A673 (cell line): ENCODE data around the gene AMIGO1. TPM values are rescaled to one million over a fixed set of nuclear protein-coding genes. Genes with fewer than 3 reads are reported as not detected.
"Not testable (repeated sequence)": the region's sequence is repeated elsewhere in the genome, so short reads cannot be mapped to it uniquely, and the experiment has no call there.

Experiments
- BruUV-seq: library from RNA; stranded (reverse); fragments of 400-500 nt; replicated peaks from 2 replicates; lab custom pipeline; 2021; lab: Mats Ljungman, UMichigan
- CTCF ChIA-PET: fragments of 300-600 bp; sonication (Branson Sonifier 250); formaldehyde crosslinking; loops from one replicate; lab custom pipeline; 2022; ENCODE audit warnings: antibody characterized with exemption; lab: Charles Lee
- POLR2A ChIA-PET: fragments of 300-600 bp; sonication (Branson Sonifier 250); formaldehyde crosslinking; loops from one replicate; lab custom pipeline; 2022; ENCODE audit warnings: antibody characterized with exemption; ENCODE audit not compliant: low non-redundant PET; lab: Charles Lee
- DNase-seq: peaks from one replicate; pipeline ENCODE4 v3.0.0-alpha.2; 2015; ENCODE audit warnings: low spot score
- H3K27ac ChIP-seq: fragments of 200-600 bp; sonication (generic); 2 replicates; pipeline ENCODE4 v1.5.1; 2016; ENCODE audit warnings: mixed run types, low read depth, mild to moderate bottlenecking, mixed read lengths, antibody characterized with exemption, low read length; ENCODE audit not compliant: poor library complexity, severe bottlenecking
- H3K27me3 ChIP-seq: fragments of 200-600 bp; sonication (generic); replicated peaks from 2 replicates; pipeline ENCODE4 v1.6.1; 2017; ENCODE audit warnings: mixed run types, low read depth, mild to moderate bottlenecking, mixed read lengths, antibody characterized with exemption, low read length; ENCODE audit not compliant: insufficient read depth, poor library complexity
- H3K36me3 ChIP-seq: fragments of 200-600 bp; sonication (generic); 2 replicates; pipeline ENCODE4 v1.6.1; 2016; ENCODE audit warnings: mixed run types, mild to moderate bottlenecking, mixed read lengths, antibody characterized with exemption, low read length; ENCODE audit not compliant: insufficient read depth, poor library complexity, severe bottlenecking
- H3K4me1 ChIP-seq: fragments of 200-600 bp; sonication (generic); 2 replicates; pipeline ENCODE4 v1.6.1; 2017; ENCODE audit warnings: mixed run types, mild to moderate bottlenecking, mixed read lengths, antibody characterized with exemption, low read length; ENCODE audit not compliant: insufficient read depth, poor library complexity, severe bottlenecking
- H3K4me3 ChIP-seq: fragments of 200-600 bp; sonication (generic); 2 replicates; pipeline ENCODE4 v1.5.1; 2016; ENCODE audit warnings: low read depth, mixed run types, mild to moderate bottlenecking, mixed read lengths, low read length; ENCODE audit not compliant: poor library complexity, severe bottlenecking
- H3K9me3 ChIP-seq: fragments of 200-600 bp; sonication (generic); 2 replicates; pipeline ENCODE4 v1.6.1; 2016; ENCODE audit warnings: mixed run types, low read depth, mild to moderate bottlenecking, mixed read lengths, antibody characterized with exemption, low read length; ENCODE audit not compliant: poor library complexity, severe bottlenecking
- EZH2 ChIP-seq: fragments of 200-600 bp; sonication (generic); IDR thresholded peaks from 2 replicates; pipeline ENCODE4 v1.6.1; 2017; ENCODE audit warnings: borderline replicate concordance, low read depth, mild to moderate bottlenecking, mixed read lengths, antibody characterized with exemption, low read length; ENCODE audit not compliant: poor library complexity, severe bottlenecking
- intact Hi-C: fragments of 100-400 bp; cut with micrococcal nuclease; formaldehyde crosslinking; loops from one replicate; pipeline ENCODE4 v1.10.0; 2022; ENCODE audit not compliant: unreplicated experiment
- total RNA-seq: library from RNA; stranded (reverse); gene quantifications from 2 replicates; pipeline ENCODE4 v1.2.3, GENCODE V29; 2021
- TF ChIP-seq, protein P1 (sequence below): fragments of 300-800, 200-600 bp; sonication (generic); conservative IDR thresholded peaks from 2 replicates; pipeline ENCODE4 v1.5.1; 2017; ENCODE audit warnings: low read depth, mild to moderate bottlenecking, antibody characterized with exemption, low read length, moderate library complexity, mixed read lengths

Gene AMIGO1
- total RNA-seq, 1 experiment from 2014 or later: 1.8 TPM

DNA sequence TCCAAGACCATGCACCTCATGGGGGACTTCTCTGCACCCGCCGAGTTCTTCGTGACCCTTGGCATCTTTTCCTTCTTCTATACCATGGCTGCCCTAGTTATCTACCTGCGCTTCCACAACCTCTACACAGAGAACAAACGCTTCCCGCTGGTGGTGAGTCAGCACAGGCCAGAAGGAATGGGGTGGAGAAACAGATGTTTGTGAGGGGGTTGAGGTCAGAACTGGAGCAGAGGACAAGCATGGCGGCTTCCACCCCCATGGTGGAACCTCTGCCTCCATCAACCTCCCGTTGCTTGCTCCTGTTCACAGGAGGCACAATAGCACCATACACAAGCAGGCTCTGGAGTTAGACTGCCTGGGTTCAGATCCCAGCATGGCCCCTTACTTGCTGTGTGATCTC, 32.7 kb downstream of the AMIGO1 start:
- TF ChIP-seq, protein P1, sequence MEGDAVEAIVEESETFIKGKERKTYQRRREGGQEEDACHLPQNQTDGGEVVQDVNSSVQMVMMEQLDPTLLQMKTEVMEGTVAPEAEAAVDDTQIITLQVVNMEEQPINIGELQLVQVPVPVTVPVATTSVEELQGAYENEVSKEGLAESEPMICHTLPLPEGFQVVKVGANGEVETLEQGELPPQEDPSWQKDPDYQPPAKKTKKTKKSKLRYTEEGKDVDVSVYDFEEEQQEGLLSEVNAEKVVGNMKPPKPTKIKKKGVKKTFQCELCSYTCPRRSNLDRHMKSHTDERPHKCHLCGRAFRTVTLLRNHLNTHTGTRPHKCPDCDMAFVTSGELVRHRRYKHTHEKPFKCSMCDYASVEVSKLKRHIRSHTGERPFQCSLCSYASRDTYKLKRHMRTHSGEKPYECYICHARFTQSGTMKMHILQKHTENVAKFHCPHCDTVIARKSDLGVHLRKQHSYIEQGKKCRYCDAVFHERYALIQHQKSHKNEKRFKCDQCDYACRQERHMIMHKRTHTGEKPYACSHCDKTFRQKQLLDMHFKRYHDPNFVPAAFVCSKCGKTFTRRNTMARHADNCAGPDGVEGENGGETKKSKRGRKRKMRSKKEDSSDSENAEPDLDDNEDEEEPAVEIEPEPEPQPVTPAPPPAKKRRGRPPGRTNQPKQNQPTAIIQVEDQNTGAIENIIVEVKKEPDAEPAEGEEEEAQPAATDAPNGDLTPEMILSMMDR: no peak
- TF ChIP-seq EZH2: no peak
- no TSS peak for BruUV-seq
- POLR2A ChIA-PET: no interaction called here
- H3K36me3 ChIP-seq: no peaks in the 10 kb centered on the region
- no peak overlapping the region for H3K27ac ChIP-seq
- H3K9me3 ChIP-seq: no peaks in the 10 kb centered on the region
- CTCF ChIA-PET: no interaction called here
- intact Hi-C loops: no loop called here
- H3K4me1 ChIP-seq: no peaks in the 10 kb centered on the region
- H3K27me3 ChIP-seq: peaks cover 68% of the 10 kb centered on the region
- no peak overlapping the region for H3K4me3 ChIP-seq
- no peak for DNase-seq

DNA sequence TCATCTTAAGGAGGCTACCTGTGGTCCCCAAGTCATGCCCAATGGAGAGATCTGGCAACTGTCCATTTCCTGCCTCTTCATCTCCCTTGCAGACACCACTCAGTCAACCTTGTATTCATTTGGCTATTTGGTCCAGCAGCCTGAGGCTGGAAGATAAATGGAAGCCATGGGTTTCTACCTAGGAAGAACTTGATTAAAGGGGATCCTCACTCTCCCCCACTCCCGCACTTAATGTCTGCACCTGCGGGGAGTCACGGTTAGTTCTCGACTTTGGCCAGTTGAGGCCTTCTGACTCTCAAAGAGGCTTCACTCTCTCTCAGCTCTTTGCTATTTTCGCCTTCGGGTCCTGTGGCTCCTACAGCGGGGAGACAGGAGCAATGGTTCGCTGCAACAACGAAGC, 34.3 kb downstream of the AMIGO1 start:
- DNase-seq: no peak
- Histone ChIP-seq H3K27me3 (peaks cover 81% of the 10 kb centered on the region), H3K4me3 (no peak overlapping the region), H3K36me3 (no peaks in the 10 kb centered on the region), H3K4me1 (no peaks in the 10 kb centered on the region), H3K27ac (no peak overlapping the region), H3K9me3 (no peaks in the 10 kb centered on the region)
- TF ChIP-seq, protein P1: no peak
- TF ChIP-seq EZH2: no peak
- POLR2A ChIA-PET: no interaction called here
- intact Hi-C loops: no loop called here
- CTCF ChIA-PET: no interaction called here
- no TSS peak for BruUV-seq

DNA sequence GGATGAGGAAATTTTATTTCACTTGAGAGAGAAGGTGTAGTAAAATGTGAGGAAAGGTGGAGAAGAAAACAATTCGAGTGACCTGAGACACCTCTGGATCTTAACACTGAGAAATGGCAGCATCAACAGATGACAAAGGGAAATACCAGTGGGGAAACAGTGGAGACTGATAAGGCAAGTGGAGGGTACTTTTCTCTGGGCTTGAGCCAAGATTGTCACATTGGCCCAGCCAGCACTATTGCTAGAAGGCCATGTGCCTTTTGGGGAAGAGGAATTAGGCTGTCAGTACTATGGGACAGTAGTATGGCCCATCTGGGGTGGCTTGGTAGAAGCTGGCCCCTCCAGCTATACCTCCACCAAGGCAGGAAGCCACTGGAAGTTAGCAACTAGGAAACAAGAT, 34.8 kb downstream of the AMIGO1 start:
- POLR2A ChIA-PET: interaction anchor here (0.9 kb wide), 1 partner anchor 12 kb away, joined by 4 read pairs; no protein-coding TSS in a partner anchor
- Histone ChIP-seq H3K4me3 (no peak overlapping the region), H3K27ac (no peak overlapping the region), H3K9me3 (no peaks in the 10 kb centered on the region), H3K27me3 (peaks cover 84% of the 10 kb centered on the region), H3K36me3 (no peaks in the 10 kb centered on the region), H3K4me1 (no peaks in the 10 kb centered on the region)
- intact Hi-C loops: no loop called here
- BruUV-seq: no TSS peak
- TF ChIP-seq EZH2: no peak
- TF ChIP-seq, protein P1: no peak
- CTCF ChIA-PET: no interaction called here
- DNase-seq: no peak

- peaks cover 89% of the 10 kb centered on the region for H3K27me3 ChIP-seq
- H3K36me3 ChIP-seq, H3K4me3 ChIP-seq, H3K27ac ChIP-seq, intact Hi-C loops, H3K9me3 ChIP-seq, BruUV-seq, POLR2A ChIA-PET, DNase-seq, H3K4me1 ChIP-seq: not testable (repeated sequence)
- CTCF ChIA-PET: interaction anchor here (0.8 kb wide), 1 partner anchor 24 kb away, joined by 10 read pairs; no protein-coding TSS in a partner anchor
Observed at GRCh38 chr1:109473284-109474057, 36.1 kb downstream of the AMIGO1 start.
